Measurements from ENCODE around the gene PCIF1.

The PCIF1 gene

DNA sequence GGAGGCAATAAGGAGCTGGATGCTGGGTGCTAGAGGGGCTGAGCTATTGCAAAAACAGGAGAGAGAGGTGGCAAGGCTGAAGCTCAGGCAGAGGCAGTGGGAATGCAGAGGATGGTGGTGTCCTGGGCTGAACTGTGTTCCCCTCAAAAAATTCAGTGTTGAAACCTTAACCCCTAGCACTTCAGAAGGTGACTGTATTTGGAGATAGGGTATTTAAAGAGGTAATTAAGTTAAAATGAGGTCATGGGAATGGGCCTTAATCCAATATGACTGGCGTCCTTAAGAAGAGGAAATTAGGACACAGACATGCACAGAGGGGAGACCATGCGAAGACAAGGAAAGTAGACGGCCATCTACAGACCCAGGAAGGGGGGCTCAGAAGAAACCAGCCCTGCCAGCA, 62.7 kb downstream of the PCIF1 start:
- DNase-seq, result no peak

Data from stimulated activated CD4-positive, alpha-beta T cell treated with anti-CD3 and anti-CD28 coated beads, Interleukin-2, amount 100 ng/mL, for 48 hours (primary cell).